AG08396 (cell line): ENCODE results near the gene VPS45.
"Not testable (repeated sequence)": the region's sequence is repeated elsewhere in the genome, so short reads cannot be mapped to it uniquely, and the experiment has no call there.

Source experiments
- DNase-seq: peaks from one replicate; pipeline ENCODE4 v3.0.0; 2012; ENCODE audit warnings: low spot score, mixed read lengths

The VPS45 gene

GRCh38 chr1:150132372-150132771, 64.8 kb downstream of the VPS45 start:
- no peak for DNase-seq

GRCh38 chr1:150134537-150134936, 67.0 kb downstream of the VPS45 start:
- DNase-seq: no peak

GRCh38 chr1:150135400-150135799, 67.8 kb downstream of the VPS45 start:
- DNase-seq: not testable (repeated sequence)

GRCh38 chr1:150138044-150138443, 70.5 kb downstream of the VPS45 start:
- no peak for DNase-seq

- DNase-seq: no peak
Measured at GRCh38 chr1:150141452-150141851, 73.9 kb downstream of the VPS45 start.

GRCh38 chr1:150142083-150142482, 74.5 kb downstream of the VPS45 start:
- no peak for DNase-seq

- DNase-seq: no peak
Measured at GRCh38 chr1:150144606-150145005, 77.0 kb downstream of the VPS45 start.

- DNase-seq: not testable (repeated sequence)
Measured at GRCh38 chr1:150146016-150146415, 78.4 kb downstream of the VPS45 start.

GRCh38 chr1:150146849-150147542, 79.4 kb downstream of the VPS45 start:
- no peak for DNase-seq

- no peak for DNase-seq
Measured at GRCh38 chr1:150148837-150149270, 81.3 kb downstream of the VPS45 start.

GRCh38 chr1:150149271-150150132, 81.9 kb downstream of the VPS45 start, which contains the start of gene PLEKHO1:
Gene PLEKHO1, plus strand, starts transcription at chr1:150149916. Its CDS starts 342 bp downstream, at chr1:150150258.
- peak; percentile 91 for DNase-seq

- DNase-seq: peak; percentile 39
Measured at GRCh38 chr1:150150133-150151021, 82.8 kb downstream of the VPS45 start.

- peak; percentile 20 for DNase-seq
Measured at GRCh38 chr1:150151291-150152181, 84.0 kb downstream of the VPS45 start.

- no peak for DNase-seq
Measured at GRCh38 chr1:150152182-150152536, 84.6 kb downstream of the VPS45 start.

- peak; percentile 62 for DNase-seq
Measured at GRCh38 chr1:150152772-150153456, 85.3 kb downstream of the VPS45 start.

- DNase-seq: no peak
Measured at GRCh38 chr1:150154143-150154542, 86.6 kb downstream of the VPS45 start.

GRCh38 chr1:150155413-150156071, 88.0 kb downstream of the VPS45 start:
- DNase-seq: no peak

- DNase-seq: peak; percentile 53
Measured at GRCh38 chr1:150156868-150157603, 89.5 kb downstream of the VPS45 start.

- DNase-seq: no peak
Measured at GRCh38 chr1:150159550-150159949, 92.0 kb downstream of the VPS45 start.
